SH-SY5Y (cell line): ENCODE results near the gene CEACAM7.

Source experiments
- GATA2 ChIP-seq: IDR thresholded peaks from 2 replicates; pipeline ENCODE4 v1.6.1; 2011; ENCODE audit warnings: mild to moderate bottlenecking, low read depth, low read length
- GATA3 ChIP-seq: IDR thresholded peaks from 2 replicates; pipeline ENCODE4 v1.6.1; 2011; ENCODE audit warnings: low read depth, mild to moderate bottlenecking, low read length, moderate library complexity

Gene CEACAM7

DNA sequence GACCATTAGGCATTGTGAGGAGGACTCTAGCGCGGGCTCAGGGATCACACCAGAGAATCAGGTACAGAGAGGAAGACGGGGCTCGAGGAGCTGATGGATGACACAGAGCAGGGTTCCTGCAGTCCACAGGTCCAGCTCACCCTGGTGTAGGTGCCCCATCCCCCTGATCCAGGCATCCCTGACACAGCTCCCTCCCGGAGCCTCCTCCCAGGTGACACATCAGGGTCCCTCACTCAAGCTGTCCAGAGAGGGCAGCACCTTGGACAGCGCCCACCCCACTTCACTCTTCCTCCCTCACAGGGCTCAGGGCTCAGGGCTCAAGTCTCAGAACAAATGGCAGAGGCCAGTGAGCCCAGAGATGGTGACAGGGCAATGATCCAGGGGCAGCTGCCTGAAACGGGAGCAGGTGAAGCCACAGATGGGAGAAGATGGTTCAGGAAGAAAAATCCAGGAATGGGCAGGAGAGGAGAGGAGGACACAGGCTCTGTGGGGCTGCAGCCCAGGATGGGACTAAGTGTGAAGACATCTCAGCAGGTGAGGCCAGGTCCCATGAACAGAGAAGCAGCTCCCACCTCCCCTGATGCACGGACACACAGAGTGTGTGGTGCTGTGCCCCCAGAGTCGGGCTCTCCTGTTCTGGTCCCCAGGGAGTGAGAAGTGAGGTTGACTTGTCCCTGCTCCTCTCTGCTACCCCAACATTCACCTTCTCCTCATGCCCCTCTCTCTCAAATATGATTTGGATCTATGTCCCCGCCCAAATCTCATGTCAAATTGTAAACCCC is 17.5 kb upstream of the CEACAM7 start:
- TF ChIP-seq GATA3 (no peak), GATA2 (no peak)

DNA sequence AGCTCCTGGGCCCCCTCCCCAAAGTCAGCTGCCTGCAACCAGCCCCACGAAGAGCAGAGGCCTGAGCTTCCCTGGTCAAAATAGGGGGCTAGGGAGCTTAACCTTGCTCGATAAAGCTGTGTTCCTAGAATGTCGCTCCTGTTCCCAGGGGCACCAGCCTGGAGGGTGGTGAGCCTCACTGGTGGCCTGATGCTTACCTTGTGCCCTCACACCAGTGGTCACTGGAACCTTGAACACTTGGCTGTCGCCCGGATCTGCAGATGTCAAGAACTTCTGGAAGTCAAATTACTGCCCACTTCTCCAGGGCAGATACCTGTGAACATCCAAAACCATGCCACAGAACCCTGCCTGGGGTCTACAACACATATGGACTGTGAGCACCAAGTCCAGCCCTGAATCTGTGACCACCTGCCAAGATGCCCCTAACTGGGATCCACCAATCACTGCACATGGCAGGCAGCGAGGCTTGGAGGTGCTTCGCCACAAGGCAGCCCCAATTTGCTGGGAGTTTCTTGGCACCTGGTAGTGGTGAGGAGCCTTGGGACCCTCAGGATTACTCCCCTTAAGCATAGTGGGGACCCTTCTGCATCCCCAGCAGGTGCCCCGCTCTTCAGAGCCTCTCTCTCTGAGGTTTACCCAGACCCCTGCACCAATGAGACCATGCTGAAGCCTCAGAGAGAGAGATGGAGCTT is 15.7 kb upstream of the CEACAM7 start:
- TF ChIP-seq GATA3: no peak
- TF ChIP-seq GATA2: no peak

DNA sequence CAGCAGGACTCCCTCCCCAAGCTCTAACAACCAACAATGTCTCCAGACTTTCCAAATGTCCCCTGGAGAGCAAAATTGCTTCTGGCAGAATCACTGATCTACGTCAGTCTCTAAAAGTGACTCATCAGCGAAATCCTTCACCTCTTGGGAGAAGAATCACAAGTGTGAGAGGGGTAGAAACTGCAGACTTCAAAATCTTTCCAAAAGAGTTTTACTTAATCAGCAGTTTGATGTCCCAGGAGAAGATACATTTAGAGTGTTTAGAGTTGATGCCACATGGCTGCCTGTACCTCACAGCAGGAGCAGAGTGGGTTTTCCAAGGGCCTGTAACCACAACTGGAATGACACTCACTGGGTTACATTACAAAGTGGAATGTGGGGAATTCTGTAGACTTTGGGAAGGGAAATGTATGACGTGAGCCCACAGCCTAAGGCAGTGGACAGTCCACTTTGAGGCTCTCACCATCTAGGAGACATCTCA is 14.1 kb upstream of the CEACAM7 start:
- no peak for TF ChIP-seq GATA2
- no peak for TF ChIP-seq GATA3

DNA sequence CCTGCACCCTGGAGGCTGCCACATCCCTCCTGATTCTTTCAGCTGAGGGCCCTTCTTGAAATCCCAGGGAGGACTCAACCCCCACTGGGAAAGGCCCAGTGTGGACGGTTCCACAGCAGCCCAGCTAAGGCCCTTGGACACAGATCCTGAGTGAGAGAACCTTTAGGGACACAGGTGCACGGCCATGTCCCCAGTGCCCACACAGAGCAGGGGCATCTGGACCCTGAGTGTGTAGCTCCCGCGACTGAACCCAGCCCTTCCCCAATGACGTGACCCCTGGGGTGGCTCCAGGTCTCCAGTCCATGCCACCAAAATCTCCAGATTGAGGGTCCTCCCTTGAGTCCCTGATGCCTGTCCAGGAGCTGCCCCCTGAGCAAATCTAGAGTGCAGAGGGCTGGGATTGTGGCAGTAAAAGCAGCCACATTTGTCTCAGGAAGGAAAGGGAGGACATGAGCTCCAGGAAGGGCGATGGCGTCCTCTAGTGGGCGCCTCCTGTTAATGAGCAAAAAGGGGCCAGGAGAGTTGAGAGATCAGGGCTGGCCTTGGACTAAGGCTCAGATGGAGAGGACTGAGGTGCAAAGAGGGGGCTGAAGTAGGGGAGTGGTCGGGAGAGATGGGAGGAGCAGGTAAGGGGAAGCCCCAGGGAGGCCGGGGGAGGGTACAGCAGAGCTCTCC is 13.5 kb upstream of the CEACAM7 start:
- no peak for TF ChIP-seq GATA3
- TF ChIP-seq GATA2: no peak

DNA sequence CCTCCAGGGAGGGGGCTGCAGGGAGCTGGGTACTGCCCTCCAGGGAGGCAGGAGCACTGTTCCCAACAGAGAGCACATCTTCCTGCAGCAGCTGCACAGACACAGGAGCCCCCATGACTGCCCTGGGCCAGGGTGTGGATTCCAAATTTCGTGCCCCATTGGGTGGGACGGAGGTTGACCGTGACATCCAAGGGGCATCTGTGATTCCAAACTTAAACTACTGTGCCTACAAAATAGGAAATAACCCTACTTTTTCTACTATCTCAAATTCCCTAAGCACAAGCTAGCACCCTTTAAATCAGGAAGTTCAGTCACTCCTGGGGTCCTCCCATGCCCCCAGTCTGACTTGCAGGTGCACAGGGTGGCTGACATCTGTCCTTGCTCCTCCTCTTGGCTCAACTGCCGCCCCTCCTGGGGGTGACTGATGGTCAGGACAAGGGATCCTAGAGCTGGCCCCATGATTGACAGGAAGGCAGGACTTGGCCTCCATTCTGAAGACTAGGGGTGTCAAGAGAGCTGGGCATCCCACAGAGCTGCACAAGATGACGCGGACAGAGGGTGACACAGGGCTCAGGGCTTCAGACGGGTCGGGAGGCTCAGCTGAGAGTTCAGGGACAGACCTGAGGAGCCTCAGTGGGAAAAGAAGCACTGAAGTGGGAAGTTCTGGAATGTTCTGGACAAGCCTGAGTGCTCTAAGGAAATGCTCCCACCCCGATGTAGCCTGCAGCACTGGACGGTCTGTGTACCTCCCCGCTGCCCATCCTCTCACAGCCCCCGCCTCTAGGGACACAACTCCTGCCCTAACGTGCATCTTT is 12.5 kb upstream of the CEACAM7 start:
- TF ChIP-seq GATA2 (no peak), GATA3 (no peak)

DNA sequence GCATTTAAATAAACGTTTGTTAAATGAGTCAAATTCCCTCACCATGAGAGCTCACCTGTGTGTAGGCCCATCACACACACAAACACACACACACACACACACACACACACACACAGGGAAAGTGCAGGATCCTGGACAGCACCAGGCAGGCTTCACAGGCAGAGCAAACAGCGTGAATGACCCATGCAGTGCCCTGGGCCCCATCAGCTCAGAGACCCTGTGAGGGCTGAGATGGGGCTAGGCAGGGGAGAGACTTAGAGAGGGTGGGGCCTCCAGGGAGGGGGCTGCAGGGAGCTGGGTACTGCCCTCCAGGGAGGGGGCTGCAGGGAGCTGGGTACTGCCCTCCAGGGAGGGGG is 11.9 kb upstream of the CEACAM7 start:
- TF ChIP-seq GATA3 (no peak), GATA2 (no peak)

DNA sequence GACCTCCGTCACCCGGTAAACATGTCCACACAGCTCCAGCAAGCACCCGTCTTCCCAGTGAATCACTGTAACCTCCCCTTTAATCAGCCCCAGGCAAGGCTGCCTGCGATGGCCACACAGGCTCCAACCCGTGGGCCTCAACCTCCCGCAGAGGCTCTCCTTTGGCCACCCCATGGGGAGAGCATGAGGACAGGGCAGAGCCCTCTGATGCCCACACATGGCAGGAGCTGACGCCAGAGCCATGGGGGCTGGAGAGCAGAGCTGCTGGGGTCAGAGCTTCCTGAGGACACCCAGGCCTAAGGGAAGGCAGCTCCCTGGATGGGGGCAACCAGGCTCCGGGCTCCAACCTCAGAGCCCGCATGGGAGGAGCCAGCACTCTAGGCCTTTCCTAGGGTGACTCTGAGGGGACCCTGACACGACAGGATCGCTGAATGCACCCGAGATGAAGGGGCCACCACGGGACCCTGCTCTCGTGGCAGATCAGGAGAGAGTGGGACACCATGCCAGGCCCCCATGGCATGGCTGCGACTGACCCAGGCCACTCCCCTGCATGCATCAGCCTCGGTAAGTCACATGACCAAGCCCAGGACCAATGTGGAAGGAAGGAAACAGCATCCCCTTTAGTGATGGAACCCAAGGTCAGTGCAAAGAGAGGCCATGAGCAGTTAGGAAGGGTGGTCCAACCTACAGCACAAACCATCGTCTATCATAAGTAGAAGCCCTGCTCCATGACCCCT is 11.3 kb upstream of the CEACAM7 start:
- TF ChIP-seq GATA3 (no peak), GATA2 (no peak)

DNA sequence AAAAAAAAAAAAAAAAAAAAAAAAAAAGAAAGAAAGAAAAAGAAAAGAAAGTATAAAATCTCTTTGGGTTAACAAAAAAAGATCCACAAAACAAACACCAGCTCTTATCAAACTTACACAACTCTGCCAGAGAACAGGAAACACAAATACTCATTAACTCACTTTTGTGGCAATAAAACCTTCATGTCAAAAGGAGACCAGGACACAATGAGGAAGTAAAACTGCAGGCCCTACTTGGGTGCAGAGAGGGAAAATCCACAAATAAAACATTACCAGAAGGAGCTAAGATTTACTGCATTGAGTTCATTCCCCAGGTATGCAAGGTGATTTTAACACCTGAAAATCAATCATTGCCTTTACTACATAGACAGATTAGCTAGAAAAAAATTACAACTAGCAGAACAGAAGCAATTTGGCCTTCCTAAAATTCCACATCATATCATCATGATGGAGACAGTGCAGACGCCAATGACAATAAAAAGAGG is 10.7 kb upstream of the CEACAM7 start:
- TF ChIP-seq GATA3 (no peak), GATA2 (no peak)

DNA sequence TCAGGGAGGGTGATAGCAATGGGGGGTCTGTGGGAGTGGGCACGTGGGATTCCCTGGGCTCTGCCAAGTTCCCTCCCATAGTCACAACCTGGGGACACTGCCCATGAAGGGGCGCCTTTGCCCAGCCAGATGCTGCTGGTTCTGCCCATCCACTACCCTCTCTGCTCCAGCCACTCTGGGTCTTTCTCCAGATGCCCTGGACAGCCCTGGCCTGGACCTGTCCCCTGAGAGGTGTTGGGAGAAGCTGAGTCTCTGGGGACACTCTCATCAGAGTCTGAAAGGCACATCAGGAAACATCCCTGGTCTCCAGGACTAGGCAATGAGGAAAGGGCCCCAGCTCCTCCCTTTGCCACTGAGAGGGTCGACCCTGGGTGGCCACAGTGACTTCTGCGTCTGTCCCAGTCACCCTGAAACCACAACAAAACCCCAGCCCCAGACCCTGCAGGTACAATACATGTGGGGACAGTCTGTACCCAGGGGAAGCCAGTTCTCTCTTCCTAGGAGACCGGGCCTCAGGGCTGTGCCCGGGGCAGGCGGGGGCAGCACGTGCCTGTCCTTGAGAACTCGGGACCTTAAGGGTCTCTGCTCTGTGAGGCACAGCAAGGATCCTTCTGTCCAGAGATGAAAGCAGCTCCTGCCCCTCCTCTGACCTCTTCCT is 9.3 kb upstream of the CEACAM7 start:
- TF ChIP-seq GATA2 (no peak), GATA3 (no peak)

DNA sequence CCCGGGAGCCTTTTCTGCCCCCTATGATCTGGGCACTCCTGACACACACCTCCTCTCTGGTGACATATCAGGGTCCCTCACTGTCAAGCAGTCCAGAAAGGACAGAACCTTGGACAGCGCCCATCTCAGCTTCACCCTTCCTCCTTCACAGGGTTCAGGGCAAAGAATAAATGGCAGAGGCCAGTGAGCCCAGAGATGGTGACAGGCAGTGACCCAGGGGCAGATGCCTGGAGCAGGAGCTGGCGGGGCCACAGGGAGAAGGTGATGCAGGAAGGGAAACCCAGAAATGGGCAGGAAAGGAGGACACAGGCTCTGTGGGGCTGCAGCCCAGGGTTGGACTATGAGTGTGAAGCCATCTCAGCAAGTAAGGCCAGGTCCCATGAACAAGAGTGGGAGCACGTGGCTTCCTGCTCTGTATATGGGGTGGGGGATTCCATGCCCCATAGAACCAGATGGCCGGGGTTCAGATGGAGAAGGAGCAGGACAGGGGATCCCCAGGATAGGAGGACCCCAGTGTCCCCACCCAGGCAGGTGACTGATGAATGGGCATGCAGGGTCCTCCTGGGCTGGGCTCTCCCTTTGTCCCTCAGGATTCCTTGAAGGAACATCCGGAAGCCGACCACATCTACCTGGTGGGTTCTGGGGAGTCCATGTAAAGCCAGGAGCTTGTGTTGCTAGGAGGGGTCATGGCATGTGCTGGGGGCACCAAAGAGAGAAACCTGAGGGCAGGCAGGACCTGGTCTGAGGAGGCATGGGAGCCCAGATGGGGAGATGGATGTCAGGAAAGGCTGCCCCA is 8.5 kb upstream of the CEACAM7 start:
- no peak for TF ChIP-seq GATA3
- no peak for TF ChIP-seq GATA2

DNA sequence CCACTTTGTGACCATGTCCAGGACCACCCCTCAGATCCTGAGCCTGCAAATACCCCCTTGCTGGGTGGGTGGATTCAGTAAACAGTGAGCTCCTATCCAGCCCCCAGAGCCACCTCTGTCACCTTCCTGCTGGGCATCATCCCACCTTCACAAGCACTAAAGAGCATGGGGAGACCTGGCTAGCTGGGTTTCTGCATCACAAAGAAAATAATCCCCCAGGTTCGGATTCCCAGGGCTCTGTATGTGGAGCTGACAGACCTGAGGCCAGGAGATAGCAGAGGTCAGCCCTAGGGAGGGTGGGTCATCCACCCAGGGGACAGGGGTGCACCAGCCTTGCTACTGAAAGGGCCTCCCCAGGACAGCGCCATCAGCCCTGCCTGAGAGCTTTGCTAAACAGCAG is 7.7 kb upstream of the CEACAM7 start:
- TF ChIP-seq GATA2 (no peak), GATA3 (no peak)
